Measurements from ENCODE around the gene NLRP10. TPM values are rescaled to one million over a fixed set of nuclear protein-coding genes. Genes with fewer than 3 reads are reported as not detected.
A peak's percentile ranks its signal among the peaks of the same experiment; 100 is the strongest.

NLRP10 gene
- total RNA-seq, 2 donors from 2014 or later: 0.15 TPM; not detected in 1

DNA sequence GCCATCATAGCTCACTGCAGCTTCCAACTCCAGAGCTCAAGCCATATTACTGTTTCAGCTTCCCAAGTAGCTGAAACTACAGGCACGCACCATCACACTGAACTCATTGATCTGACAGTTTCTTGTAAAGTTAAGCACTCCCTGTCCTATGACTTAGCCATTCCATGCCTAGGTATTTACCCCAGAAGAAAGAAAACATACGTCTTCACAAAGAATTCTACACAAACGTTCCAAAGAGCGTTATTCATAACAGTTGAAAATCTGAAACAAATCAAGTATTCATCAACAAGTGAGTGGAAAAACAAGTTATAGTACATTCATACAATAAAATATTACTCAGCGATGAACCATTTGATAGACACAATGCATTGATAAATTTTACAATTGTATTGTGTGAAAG lies 7.8 kb upstream of the NLRP10 start:
- H3K27ac Mint-ChIP-seq: no peak overlapping the region
- H3K36me3 ChIP-seq (ENCODE audit: control insufficient read depth, insufficient read depth, low read length): no peaks in the 10 kb centered on the region
- H3K27me3 ChIP-seq (ENCODE audit: control insufficient read depth, insufficient read depth, low read length, poor library complexity, severe bottlenecking): no peaks in the 10 kb centered on the region
- peaks cover 19% of the 10 kb centered on the region for H3K4me1 Mint-ChIP-seq
- H3K9ac ChIP-seq (ENCODE audit: extremely low read depth, low read length, poor library complexity, severe bottlenecking): no peak overlapping the region
- no peak overlapping the region for H3K27ac ChIP-seq (ENCODE audit: low read depth, low read length)
- no peak for DNase-seq
- H3K27me3 Mint-ChIP-seq (ENCODE audit: insufficient read depth): no peaks in the 10 kb centered on the region
- WGBS, 2 experiments (ENCODE audit: insufficient coverage in 1 of 2, insufficient read length in 1 of 2): 86 to 91% methylated on average over 1 to 5 of the region's 5 CpGs
- no peak overlapping the region for H3K4me3 ChIP-seq (ENCODE audit: low read length)
- no peak overlapping the region for H3K4me3 Mint-ChIP-seq
- H3K4me1 ChIP-seq (ENCODE audit: control insufficient read depth, insufficient read depth, low read length): no peaks in the 10 kb centered on the region
- no peaks in the 10 kb centered on the region for H3K36me3 Mint-ChIP-seq (ENCODE audit: low read depth)
- H3K9me3 Mint-ChIP-seq: no peaks in the 10 kb centered on the region
- H3K9me3 ChIP-seq (ENCODE audit: control insufficient read depth, low read length): no peaks in the 10 kb centered on the region
- TF ChIP-seq, protein P1, sequence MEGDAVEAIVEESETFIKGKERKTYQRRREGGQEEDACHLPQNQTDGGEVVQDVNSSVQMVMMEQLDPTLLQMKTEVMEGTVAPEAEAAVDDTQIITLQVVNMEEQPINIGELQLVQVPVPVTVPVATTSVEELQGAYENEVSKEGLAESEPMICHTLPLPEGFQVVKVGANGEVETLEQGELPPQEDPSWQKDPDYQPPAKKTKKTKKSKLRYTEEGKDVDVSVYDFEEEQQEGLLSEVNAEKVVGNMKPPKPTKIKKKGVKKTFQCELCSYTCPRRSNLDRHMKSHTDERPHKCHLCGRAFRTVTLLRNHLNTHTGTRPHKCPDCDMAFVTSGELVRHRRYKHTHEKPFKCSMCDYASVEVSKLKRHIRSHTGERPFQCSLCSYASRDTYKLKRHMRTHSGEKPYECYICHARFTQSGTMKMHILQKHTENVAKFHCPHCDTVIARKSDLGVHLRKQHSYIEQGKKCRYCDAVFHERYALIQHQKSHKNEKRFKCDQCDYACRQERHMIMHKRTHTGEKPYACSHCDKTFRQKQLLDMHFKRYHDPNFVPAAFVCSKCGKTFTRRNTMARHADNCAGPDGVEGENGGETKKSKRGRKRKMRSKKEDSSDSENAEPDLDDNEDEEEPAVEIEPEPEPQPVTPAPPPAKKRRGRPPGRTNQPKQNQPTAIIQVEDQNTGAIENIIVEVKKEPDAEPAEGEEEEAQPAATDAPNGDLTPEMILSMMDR (conservative IDR thresholded peaks at IDR 0.05): no peak

DNA sequence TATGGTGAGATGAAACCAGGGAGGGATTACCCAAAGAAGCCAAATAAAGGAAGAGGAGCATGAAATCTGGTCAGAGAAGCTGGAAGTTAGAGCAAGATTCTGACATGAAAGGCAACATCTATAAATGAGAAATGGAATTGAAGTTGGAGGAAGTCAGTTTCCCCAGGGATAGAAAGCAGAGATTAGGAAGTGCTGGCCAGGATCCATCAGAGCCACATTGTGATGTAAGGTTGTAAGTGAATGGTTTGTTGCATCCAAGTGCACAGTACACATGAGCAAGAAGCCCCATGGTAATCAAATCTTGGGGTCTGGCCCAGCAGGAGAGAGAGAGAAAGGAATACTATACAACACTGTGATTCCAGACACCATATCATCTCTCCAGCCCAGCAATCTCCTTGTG lies 6.6 kb upstream of the NLRP10 start:
- Mint-ChIP-seq H3K27me3 (ENCODE audit: insufficient read depth) (no peaks in the 10 kb centered on the region), H3K9me3 (no peaks in the 10 kb centered on the region)

DNA sequence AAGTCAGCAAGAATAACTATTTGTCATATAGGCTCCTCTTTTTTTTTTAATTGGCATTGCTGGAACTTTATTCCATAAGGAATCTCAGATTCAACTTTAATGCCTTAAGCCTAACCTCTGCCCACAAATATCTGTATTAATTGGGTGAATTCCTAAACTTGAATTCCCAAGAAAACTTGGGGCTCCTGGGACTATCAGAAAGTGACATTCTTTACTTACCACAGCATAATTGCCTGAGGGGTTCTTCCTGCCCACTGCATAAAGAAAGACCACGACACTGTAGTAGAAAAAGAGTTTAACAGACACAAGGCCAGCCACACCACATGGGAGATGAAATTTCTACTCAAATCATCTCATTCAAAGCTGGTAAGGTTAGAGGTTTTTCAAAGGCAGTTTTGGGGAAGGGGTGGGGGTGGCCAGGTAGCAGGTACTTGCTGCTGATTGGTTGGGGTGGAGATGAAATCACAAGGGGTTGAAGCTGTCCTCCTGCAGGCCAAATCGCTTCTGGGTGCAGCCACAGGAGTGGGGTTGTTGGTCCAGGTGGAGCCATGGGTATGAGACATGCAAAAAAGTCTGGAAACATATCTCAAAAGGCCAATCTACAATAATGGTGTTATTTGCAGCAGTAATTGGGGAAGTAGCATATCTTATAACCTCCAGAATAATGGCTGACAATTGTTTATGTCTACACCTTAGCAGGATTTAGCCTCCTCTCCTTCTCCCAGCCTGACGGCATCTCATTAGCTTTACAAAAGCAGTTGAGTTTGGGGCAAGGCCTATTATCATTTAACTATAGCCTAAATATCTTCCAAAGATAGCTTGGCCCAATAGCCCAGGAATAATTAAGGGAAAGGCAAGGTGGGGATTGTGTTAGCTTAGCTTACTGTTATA lies 4.8 kb upstream of the NLRP10 start:
- peak overlapping the region; percentile 73 for H3K27ac Mint-ChIP-seq

More for the DNA sequence above, 6.6 kb upstream of the NLRP10 start:
- H3K4me1 Mint-ChIP-seq: peaks cover 25% of the 10 kb centered on the region
- no peaks in the 10 kb centered on the region for H3K4me1 ChIP-seq (ENCODE audit: control insufficient read depth, insufficient read depth, low read length)
- no peaks in the 10 kb centered on the region for H3K36me3 ChIP-seq (ENCODE audit: control insufficient read depth, insufficient read depth, low read length)
- H3K27ac ChIP-seq (ENCODE audit: low read depth, low read length): no peak overlapping the region
- H3K27ac Mint-ChIP-seq: no peak overlapping the region
- H3K4me3 Mint-ChIP-seq: no peak overlapping the region
- H3K9me3 ChIP-seq (ENCODE audit: control insufficient read depth, low read length): no peaks in the 10 kb centered on the region
- H3K4me3 ChIP-seq (ENCODE audit: low read length): no peak overlapping the region
- no peak for DNase-seq
- TF ChIP-seq, protein P1 (conservative IDR thresholded peaks at IDR 0.05): no peak
- no peak overlapping the region for H3K9ac ChIP-seq (ENCODE audit: extremely low read depth, low read length, poor library complexity, severe bottlenecking)
- H3K27me3 ChIP-seq (ENCODE audit: control insufficient read depth, insufficient read depth, low read length, poor library complexity, severe bottlenecking): no peaks in the 10 kb centered on the region
- H3K36me3 Mint-ChIP-seq (ENCODE audit: low read depth): no peaks in the 10 kb centered on the region

More for the DNA sequence above, 4.8 kb upstream of the NLRP10 start:
- H3K27ac ChIP-seq (ENCODE audit: low read depth, low read length): no peak overlapping the region
- Mint-ChIP-seq H3K4me3 (peak overlapping the region; percentile 18), H3K36me3 (ENCODE audit: low read depth) (no peaks in the 10 kb centered on the region), H3K9me3 (no peaks in the 10 kb centered on the region), H3K27me3 (ENCODE audit: insufficient read depth) (no peaks in the 10 kb centered on the region), H3K4me1 (peaks cover 25% of the 10 kb centered on the region)
- TF ChIP-seq, protein P1 (conservative IDR thresholded peaks at IDR 0.05): peak; percentile 32
- H3K4me1 ChIP-seq (ENCODE audit: control insufficient read depth, insufficient read depth, low read length): no peaks in the 10 kb centered on the region
- DNase-seq: peak; percentile 75
- 60 to 79% methylated on average over 1 to 2 of the region's 3 CpGs for whole genome bisulfite sequencing, 2 experiments (ENCODE audit: insufficient coverage in 1 of 2, insufficient read length in 1 of 2)
- no peaks in the 10 kb centered on the region for H3K9me3 ChIP-seq (ENCODE audit: control insufficient read depth, low read length)
- no peak overlapping the region for H3K4me3 ChIP-seq (ENCODE audit: low read length)
- no peak overlapping the region for H3K9ac ChIP-seq (ENCODE audit: extremely low read depth, low read length, poor library complexity, severe bottlenecking)
- H3K27me3 ChIP-seq (ENCODE audit: control insufficient read depth, insufficient read depth, low read length, poor library complexity, severe bottlenecking): no peaks in the 10 kb centered on the region
- no peaks in the 10 kb centered on the region for H3K36me3 ChIP-seq (ENCODE audit: control insufficient read depth, insufficient read depth, low read length)

Measured in endodermal cell (in vitro differentiated cells).